ENCODE measurements around the gene CREB3L2.
A peak's percentile ranks its signal among the peaks of the same experiment; 100 is the strongest.

The CREB3L2 gene

GRCh38 chr7:137925754-137926153 lies 76.1 kb downstream of the CREB3L2 start:
- TF ChIP-seq CTCF (conservative IDR thresholded peaks at IDR 0.05; ENCODE audit: low read length), result no peak
- no peak for DNase-seq (ENCODE audit: low read depth)
- no peak overlapping the region for H3K4me3 ChIP-seq (ENCODE audit: low read length)

- no peak for DNase-seq (ENCODE audit: low read depth)
- no peak overlapping the region for H3K4me3 ChIP-seq (ENCODE audit: low read length)
- no peak for TF ChIP-seq CTCF (conservative IDR thresholded peaks at IDR 0.05; ENCODE audit: low read length)
These were observed 76.8 kb downstream of the CREB3L2 start for GRCh38 chr7:137925091-137925490.

- H3K4me3 ChIP-seq (ENCODE audit: low read length), result no peak overlapping the region
- no peak for TF ChIP-seq CTCF (conservative IDR thresholded peaks at IDR 0.05; ENCODE audit: low read length)
- DNase-seq (ENCODE audit: low read depth), result peak; percentile 74
These were observed 78.5 kb downstream of the CREB3L2 start for GRCh38 chr7:137923380-137923779.

- peak; percentile 62 for DNase-seq (ENCODE audit: low read depth)
- no peak overlapping the region for H3K4me3 ChIP-seq (ENCODE audit: low read length)
- TF ChIP-seq CTCF (conservative IDR thresholded peaks at IDR 0.05; ENCODE audit: low read length), result no peak
These were observed 81.1 kb downstream of the CREB3L2 start for GRCh38 chr7:137920637-137921399.

- no peak for TF ChIP-seq CTCF (conservative IDR thresholded peaks at IDR 0.05; ENCODE audit: low read length)
- H3K4me3 ChIP-seq (ENCODE audit: low read length), result no peak overlapping the region
- DNase-seq (ENCODE audit: low read depth), result no peak
These were observed 81.9 kb downstream of the CREB3L2 start for GRCh38 chr7:137919987-137920386.

- no peak overlapping the region for H3K4me3 ChIP-seq (ENCODE audit: low read length)
- no peak for DNase-seq (ENCODE audit: low read depth)
- TF ChIP-seq CTCF (conservative IDR thresholded peaks at IDR 0.05; ENCODE audit: low read length), result no peak
These were observed 84.8 kb downstream of the CREB3L2 start for GRCh38 chr7:137916980-137917645.

- H3K4me3 ChIP-seq (ENCODE audit: low read length), result no peak overlapping the region
- no peak for TF ChIP-seq CTCF (conservative IDR thresholded peaks at IDR 0.05; ENCODE audit: low read length)
These were observed 85.3 kb downstream of the CREB3L2 start for GRCh38 chr7:137916564-137916963.

More at GRCh38 chr7:137916564-137916963, 85.3 kb downstream of the CREB3L2 start:
- DNase-seq (ENCODE audit: low read depth), result no peak
